ENCODE results near the gene IDH3A.

The IDH3A gene

DNA sequence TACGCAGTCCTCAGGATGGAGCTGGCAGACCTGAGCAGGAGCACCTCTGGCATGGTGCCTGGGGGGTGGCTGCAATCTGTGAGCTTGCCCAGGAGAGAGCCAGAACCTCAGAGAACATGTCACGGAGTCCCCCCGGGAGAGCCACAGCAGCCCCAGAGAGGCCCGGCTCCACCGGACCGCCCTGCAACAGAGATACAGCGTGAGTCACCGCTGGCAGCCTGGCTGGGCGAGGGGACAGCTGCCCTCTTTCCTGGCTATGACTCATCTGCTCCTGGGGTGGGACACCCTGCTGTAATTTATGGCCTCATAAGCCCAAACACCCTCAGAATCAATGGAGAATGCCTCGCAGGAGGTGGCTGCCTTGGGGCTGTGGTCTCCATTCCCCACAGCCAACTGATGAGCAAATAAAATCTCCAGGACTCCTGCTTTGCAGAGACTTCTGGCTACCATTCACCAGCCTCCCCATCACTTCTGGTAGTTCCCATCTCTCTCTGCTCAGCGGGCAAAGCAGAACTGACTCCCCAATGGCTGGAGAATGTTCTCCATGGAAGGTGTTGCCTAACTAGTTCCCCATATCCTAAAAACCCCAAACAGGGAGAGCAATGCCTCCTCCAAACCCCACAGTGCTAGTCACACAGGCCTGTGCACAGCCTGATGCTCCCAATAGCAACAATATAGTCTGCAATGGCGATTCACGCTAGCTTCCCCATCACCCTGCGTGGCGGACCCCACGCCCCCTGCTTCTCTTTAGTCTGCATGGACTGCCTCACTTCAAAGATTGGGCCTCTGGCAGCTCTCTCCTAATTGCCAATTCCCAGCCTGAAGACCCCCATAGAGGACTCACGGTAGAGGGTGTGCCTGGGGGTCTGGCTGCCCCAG, 63.6 kb downstream of the IDH3A start:
- DNase-seq (ENCODE audit: extremely low spot score, insufficient read length, low read depth), result no peak
- no peak for FAIRE-seq

DNA sequence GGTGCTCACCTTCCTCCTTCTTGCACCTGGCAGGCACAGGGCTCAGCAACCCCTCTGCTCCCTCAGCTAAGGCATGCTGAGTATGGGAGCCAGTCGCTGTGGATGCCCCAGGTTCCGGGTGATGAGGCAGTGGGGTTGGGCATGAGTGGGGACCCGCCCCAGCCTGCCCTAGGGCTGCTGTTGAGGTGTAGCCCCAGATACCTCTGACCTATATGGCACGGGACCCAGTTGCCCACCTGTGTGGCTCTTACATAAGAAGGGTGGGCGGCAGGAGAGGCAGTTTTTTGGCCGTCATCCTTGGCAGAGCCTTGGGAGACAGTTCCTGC, 64.2 kb downstream of the IDH3A start:
- FAIRE-seq, result no peak
- DNase-seq (ENCODE audit: extremely low spot score, insufficient read length, low read depth), result no peak

DNA sequence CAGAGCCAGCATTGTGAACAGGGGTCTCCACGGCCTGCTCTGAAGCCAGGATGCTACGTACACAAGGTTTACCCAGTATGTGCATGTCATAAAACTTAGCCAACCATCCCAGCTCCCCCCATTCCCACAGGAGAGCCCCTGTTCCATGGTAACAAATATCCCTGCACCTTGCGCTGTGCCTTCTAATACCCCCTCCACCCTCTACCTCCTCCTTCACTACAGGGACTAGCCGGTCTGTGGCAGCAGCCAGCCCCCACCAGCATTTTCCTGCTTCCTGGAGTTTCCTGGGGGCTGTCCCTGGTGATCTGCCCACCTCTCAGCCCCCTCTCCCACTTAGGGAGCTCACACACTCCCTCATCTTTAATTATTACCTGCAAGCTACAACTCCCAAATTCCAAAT, 64.8 kb downstream of the IDH3A start:
- no peak for DNase-seq (ENCODE audit: extremely low spot score, insufficient read length, low read depth)

DNA sequence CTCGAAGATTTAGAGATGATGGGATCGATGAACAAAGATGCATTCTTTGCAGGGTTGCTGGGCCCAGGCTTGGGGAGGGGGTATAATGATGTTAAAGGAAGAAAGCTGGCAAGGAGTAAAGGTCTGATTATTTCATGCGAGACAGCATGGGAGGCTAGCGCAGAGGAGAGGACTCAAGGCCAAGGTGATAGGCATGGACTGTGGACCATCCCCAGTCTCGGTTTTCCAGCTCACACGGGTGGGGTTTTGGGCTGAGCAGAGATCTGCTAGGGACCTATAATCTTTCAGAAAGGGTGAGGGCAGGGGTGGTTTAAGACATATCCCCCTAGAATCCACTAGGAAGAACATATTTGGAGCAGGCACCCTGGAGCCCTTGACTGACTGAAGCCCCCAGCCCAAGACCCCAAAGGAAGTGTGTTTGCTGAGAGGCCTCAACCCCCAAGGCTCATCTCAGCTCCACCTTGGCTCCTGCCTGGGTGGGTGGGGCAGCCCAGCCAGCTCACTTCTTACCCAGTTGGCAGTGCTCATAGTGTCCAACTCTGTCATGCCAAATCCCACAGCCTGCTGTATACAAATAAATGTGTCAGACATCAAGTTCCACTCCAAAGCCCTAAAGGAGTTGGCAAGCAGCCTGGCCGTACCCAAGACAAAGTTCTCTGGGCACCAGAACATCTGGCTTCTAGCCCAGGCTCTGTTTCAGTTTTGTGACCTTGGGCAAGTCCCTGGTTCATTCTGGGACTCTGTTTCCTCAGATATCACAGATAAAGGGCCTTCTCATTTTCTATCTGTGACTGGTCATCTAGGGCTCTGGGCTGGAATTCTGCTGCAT, 67.3 kb downstream of the IDH3A start:
- no peak for FAIRE-seq
- no peak for DNase-seq (ENCODE audit: extremely low spot score, insufficient read length, low read depth)

More for the DNA sequence above, 64.8 kb downstream of the IDH3A start:
- FAIRE-seq, result no peak

DNA sequence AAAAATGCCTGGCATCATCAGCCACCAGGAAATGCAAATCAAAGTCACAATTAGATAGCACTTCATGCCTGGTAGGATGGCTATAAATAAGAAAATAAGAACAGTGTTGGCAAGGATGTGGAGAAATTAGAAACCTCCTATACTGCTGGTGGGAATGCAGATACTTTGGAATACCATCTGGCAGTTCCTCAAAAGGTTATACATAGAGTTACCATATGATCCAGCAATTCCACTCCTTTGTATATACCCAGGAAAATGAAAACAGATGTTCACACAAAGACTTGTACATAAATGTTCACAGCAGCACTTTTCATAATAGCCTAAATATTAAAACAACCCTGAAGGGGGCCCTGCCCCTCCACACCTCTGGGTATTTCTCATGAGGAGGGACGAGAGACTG, 71.6 kb downstream of the IDH3A start:
- no peak for DNase-seq (ENCODE audit: extremely low spot score, insufficient read length, low read depth)
- no peak for FAIRE-seq
